ES-I3 (cell line): ENCODE data around the gene SRGAP1.
"Not testable (repeated sequence)": the region's sequence is repeated elsewhere in the genome, so short reads cannot be mapped to it uniquely, and the experiment has no call there.

Source experiments
- H3K36me3 ChIP-seq: 2 replicates; pipeline ENCODE4 v1.6.1; 2013; ENCODE audit warnings: mild to moderate bottlenecking, low read length, control low read depth, moderate library complexity; ENCODE audit not compliant: insufficient read depth
- H3K4me1 ChIP-seq: 2 replicates; pipeline ENCODE4 v1.6.1; 2013; ENCODE audit warnings: mild to moderate bottlenecking, control low read depth, low read length; ENCODE audit not compliant: insufficient read depth
- H3K9ac ChIP-seq: 2 replicates; pipeline ENCODE4 v1.6.1; 2013; ENCODE audit warnings: low read depth, mild to moderate bottlenecking, low read length, moderate library complexity
- H3K9me3 ChIP-seq: 2 replicates; pipeline ENCODE4 v1.6.1; 2013; ENCODE audit warnings: mild to moderate bottlenecking, low read length, moderate library complexity; ENCODE audit not compliant: control insufficient read depth, insufficient read depth

SRGAP1 gene

DNA sequence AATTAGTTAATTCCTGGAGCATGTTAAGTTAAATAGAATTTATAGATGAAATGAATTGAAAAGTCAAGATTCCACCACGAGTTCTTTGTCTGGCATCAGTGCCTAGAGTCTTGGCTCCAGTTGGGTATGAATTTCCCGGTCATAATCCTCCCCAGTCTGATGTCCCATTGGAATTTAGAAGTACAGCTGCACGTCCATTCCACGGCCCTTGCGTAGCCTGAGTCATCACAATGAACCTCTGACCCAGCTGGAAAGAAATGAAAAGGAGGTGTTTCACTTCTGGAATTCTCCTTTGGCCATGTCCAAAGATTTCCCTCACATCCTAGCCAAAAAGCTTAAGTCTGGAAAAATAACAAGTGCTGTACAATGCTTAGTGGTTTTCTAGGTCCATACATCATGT lies 254.9 kb downstream of the SRGAP1 start:
- no peaks in the 10 kb centered on the region for H3K4me1 ChIP-seq
- no peaks in the 10 kb centered on the region for H3K9me3 ChIP-seq
- no peak overlapping the region for H3K9ac ChIP-seq
- H3K36me3 ChIP-seq, result no peaks in the 10 kb centered on the region

GRCh38 chr12:64102339-64102738 lies 257.8 kb downstream of the SRGAP1 start:
- no peaks in the 10 kb centered on the region for H3K9me3 ChIP-seq
- no peaks in the 10 kb centered on the region for H3K4me1 ChIP-seq
- H3K9ac ChIP-seq, result no peak overlapping the region
- H3K36me3 ChIP-seq, result no peaks in the 10 kb centered on the region

- no peaks in the 10 kb centered on the region for H3K36me3 ChIP-seq
- H3K9ac ChIP-seq, result no peak overlapping the region
- no peaks in the 10 kb centered on the region for H3K9me3 ChIP-seq
- H3K4me1 ChIP-seq, result no peaks in the 10 kb centered on the region
Observed at GRCh38 chr12:64103825-64104740, 259.6 kb downstream of the SRGAP1 start.

- Histone ChIP-seq H3K4me1 (no peaks in the 10 kb centered on the region), H3K36me3 (no peaks in the 10 kb centered on the region; the same call in 1 of the 2 replicates), H3K9ac (no peak overlapping the region), H3K9me3 (no peaks in the 10 kb centered on the region)
Observed at GRCh38 chr12:64105026-64105425, 260.5 kb downstream of the SRGAP1 start.

GRCh38 chr12:64107776-64108175 lies 263.3 kb downstream of the SRGAP1 start:
- Histone ChIP-seq H3K9ac (no peak overlapping the region), H3K4me1 (no peaks in the 10 kb centered on the region), H3K36me3 (no peaks in the 10 kb centered on the region; the same call in 1 of the 2 replicates), H3K9me3 (no peaks in the 10 kb centered on the region)

DNA sequence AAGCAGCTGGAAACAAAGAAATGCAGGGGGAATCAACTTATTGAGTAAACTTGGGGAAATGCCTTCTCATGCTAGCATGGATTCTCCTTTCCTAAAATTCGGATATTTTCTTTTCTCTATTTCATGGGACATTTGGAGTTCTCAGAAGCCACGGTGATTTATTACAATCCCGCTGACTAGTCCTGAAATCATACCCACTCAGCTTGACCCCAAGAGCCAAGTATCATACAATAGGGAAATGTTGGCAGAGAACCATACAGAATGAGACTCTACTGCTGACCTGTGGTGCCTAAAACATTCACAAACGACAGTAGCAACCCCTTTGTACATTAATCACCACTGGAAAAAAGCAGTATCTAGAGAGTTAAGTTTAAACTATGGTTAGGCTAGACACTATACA lies 265.2 kb downstream of the SRGAP1 start:
- H3K36me3 ChIP-seq, result no peaks in the 10 kb centered on the region; the same call in 1 of the 2 replicates
- H3K9ac ChIP-seq, result no peak overlapping the region
- H3K4me1 ChIP-seq, result no peaks in the 10 kb centered on the region
- no peaks in the 10 kb centered on the region for H3K9me3 ChIP-seq

DNA sequence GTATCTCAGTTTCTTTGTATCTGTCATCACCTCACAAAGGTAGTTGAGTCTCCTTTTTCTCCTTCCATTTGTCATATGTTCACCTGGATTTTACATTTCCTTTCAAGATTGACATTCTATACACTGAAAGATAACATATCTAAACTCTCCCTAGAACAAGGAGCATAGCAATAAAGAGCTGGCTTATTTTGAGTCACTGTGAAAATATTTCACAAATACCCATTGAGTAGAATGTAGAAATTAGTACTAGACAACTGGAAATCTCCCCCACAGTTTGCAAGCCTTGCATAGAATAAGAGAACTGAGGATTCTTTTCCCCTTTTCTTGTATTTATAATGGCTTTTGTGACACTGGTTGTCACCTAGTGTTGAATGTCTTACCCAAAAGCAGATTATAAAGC lies 266.4 kb downstream of the SRGAP1 start:
- Histone ChIP-seq H3K9me3 (no peaks in the 10 kb centered on the region), H3K36me3 (no peaks in the 10 kb centered on the region; the same call in 1 of the 2 replicates), H3K4me1 (no peaks in the 10 kb centered on the region), H3K9ac (no peak overlapping the region)

DNA sequence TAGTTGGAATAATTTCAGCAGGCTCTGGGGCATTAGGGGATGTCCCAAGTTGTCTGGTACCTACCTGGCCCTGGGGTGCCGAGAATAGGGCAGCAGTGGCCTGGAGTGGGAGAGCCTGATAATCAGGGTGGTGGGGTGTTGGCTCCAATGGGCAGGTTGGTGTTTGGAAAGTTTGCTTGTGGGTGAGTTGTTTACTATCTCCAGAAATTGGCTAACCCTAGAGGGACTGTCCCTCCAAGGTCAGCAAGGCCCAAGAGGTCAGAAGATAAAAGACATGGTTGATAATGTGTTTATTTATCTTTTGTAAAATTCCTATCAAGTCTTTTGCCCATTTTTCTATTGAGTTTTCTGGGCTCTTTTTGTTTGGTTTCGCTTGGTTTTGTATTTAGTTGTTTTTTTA lies 272.5 kb downstream of the SRGAP1 start:
- no peaks in the 10 kb centered on the region for H3K36me3 ChIP-seq
- no peaks in the 10 kb centered on the region for H3K4me1 ChIP-seq
- no peak overlapping the region for H3K9ac ChIP-seq
- H3K9me3 ChIP-seq, result no peaks in the 10 kb centered on the region

DNA sequence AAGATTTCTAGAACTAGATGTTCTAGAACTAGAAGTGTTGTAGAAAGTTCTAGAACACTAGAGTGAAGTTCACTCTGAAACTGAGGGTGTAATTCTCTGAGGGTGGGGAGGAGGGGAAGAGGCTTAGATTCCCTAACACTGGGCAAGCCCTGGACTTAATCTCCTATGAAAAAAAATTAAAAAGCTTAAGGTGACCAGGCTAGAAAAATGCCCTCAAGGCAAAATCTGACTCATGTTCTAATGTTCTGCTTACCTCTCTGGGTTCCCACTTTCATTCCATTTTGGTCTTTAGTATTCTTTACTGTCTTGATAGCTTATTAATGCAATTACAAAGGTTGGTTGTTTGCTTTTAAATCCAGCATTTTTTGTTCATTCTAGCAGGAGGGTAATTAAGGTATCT lies 276.1 kb downstream of the SRGAP1 start:
- H3K36me3 ChIP-seq, result no peaks in the 10 kb centered on the region
- no peak overlapping the region for H3K9ac ChIP-seq
- H3K9me3 ChIP-seq, result no peaks in the 10 kb centered on the region
- H3K4me1 ChIP-seq, result no peaks in the 10 kb centered on the region

DNA sequence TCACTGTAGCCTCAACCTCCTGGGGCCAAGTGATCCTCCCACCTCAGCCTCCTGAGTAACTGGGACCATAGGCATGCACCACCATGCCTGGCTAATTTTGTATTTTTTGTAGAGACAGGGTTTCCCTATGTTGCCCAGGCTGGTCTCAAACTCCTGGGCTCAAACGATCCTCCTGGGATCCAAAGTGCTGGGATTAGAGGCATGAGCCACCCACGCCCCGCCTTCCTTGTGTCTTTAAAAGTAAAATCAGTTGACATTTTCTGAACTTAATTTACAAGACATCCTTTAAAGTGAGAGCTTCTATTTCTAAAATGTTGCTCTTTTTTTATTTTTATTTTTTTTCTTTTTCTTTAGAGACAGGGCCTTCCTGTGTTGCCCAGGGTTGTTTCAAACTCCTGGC lies 276.6 kb downstream of the SRGAP1 start:
- not testable (repeated sequence) for H3K9me3 ChIP-seq, H3K9ac ChIP-seq, H3K4me1 ChIP-seq, H3K36me3 ChIP-seq

DNA sequence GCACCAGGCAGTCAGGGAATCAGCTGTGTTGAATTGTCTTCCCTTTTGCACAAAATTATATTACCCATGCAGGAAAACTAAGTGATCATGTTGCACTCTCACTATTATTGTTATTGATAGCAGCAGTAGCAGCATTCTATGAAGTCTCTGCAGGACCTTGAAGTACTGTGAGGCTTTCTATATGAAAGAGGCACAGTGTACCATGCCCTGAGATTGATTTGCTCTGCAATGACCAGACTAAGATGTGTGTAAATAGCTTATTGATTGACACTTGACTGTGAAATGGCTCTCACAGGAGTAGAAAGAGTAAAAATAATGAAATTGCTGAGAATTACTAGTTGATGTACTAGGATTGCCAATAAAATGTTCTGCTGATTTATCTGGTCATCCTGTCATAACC lies 277.7 kb downstream of the SRGAP1 start:
- Histone ChIP-seq H3K36me3 (no peaks in the 10 kb centered on the region), H3K4me1 (no peaks in the 10 kb centered on the region), H3K9me3 (no peaks in the 10 kb centered on the region), H3K9ac (no peak overlapping the region)

DNA sequence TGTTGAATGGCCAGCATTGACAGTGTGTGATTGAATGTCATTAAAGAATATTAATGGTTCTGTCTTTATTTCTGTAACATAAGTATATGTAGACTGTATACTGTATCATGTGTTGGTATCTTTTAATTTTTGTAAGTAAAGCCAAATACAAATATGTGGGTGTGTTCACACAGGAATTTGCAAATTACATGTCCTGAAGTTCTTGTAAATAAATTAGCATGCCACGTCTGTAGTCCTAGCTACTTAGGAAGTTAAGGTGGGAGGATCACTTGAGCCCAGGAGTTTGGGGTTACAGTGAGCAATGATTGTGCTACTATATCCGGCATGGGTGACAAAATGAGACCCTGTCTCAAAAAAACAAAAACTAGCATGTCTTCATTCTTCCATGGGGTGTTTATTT lies 278.5 kb downstream of the SRGAP1 start:
- Histone ChIP-seq H3K4me1 (no peaks in the 10 kb centered on the region), H3K36me3 (no peaks in the 10 kb centered on the region), H3K9ac (no peak overlapping the region), H3K9me3 (no peaks in the 10 kb centered on the region)

- no peaks in the 10 kb centered on the region for H3K4me1 ChIP-seq
- H3K9me3 ChIP-seq, result no peaks in the 10 kb centered on the region
- H3K9ac ChIP-seq, result no peak overlapping the region
- H3K36me3 ChIP-seq, result no peaks in the 10 kb centered on the region
Observed at GRCh38 chr12:64123448-64123847, 278.9 kb downstream of the SRGAP1 start.

DNA sequence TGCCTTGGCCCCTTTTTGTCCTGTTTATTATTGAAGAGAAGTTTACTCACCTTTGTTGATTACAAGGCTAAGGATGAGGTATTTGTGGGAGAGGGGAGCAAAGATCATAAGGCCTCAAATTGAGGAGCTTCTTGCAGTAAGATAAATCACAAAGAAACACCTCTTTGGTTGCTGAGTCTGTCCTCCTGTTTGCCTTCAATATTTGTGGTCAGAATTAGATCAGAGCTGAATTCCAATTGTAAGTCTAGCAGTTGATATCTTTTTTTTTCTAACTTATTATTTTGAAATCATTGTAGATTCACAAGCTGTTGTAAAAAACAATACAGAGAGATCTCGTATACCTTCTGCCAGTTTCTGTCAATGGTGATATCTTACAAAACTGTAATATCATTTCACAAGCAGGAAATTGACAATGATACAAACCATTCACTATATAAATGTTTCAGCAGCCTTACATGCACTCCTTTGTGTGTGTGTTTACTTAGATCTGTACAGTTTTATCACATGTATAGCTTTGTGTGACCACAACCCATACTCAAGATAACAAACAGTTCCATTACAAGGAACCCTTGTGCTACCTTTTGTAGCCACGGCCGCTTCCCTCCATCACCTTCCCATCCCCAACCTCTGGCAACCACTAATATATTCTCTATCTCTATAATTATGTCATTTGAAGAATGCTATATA lies 280.2 kb downstream of the SRGAP1 start:
- no peaks in the 10 kb centered on the region for H3K4me1 ChIP-seq
- no peaks in the 10 kb centered on the region for H3K9me3 ChIP-seq
- H3K9ac ChIP-seq, result no peak overlapping the region
- H3K36me3 ChIP-seq, result no peaks in the 10 kb centered on the region

- H3K9ac ChIP-seq, result no peak overlapping the region
- no peaks in the 10 kb centered on the region for H3K9me3 ChIP-seq
- no peaks in the 10 kb centered on the region for H3K4me1 ChIP-seq
- no peaks in the 10 kb centered on the region for H3K36me3 ChIP-seq
Observed at GRCh38 chr12:64125913-64126312, 281.4 kb downstream of the SRGAP1 start.
